Stimulated activated CD4-positive, alpha-beta T cell treated with anti-CD3 and anti-CD28 coated beads, Interleukin-4, amount 100 ng/mL, for 1 hour (primary cell): Measurements from ENCODE around the gene PLXNB2.
"Not testable (repeated sequence)": the region's sequence is repeated elsewhere in the genome, so short reads cannot be mapped to it uniquely, and the experiment has no call there.

Source experiments
- DNase-seq: peaks from one replicate; pipeline ENCODE4 v3.0.0-alpha.2; 2020

Gene PLXNB2

DNA sequence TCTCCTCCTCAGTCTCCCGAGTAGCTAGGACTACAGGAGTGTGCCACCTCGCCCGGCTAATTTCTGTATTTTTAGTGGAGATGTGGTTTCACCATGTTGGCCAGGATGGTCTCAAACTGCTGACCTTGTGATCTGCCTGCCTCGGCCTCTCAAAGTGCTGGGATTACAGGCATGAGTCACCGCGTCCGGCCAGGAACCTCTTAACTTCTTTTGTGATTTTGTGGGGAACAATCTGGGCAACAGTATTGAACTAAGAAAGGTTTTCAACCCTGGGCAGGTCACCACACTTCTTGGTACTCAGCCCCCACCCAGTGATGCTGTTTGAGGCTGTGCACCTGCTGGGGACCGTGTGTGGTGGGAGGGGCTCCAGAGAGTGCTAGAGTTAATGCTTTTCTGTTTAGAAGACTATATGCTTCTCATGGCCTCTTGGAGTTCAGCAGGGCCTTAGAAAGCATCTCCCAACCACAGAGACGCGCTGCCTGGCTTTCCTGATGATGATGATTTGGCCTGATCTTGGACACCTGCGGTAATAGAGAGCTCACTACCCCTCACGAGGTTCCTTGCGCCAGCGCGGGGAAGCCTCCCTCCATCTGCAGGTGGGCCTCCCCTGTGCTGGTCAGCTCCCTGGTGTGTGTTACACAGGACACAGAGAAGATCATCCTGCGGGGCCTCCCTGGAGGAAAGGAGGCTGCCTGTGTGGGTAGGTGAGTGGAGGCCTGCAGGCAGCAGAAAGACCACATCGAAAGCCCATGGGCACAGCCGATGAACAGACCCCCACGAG is 18.2 kb upstream of the PLXNB2 start:
- DNase-seq: no peak

DNA sequence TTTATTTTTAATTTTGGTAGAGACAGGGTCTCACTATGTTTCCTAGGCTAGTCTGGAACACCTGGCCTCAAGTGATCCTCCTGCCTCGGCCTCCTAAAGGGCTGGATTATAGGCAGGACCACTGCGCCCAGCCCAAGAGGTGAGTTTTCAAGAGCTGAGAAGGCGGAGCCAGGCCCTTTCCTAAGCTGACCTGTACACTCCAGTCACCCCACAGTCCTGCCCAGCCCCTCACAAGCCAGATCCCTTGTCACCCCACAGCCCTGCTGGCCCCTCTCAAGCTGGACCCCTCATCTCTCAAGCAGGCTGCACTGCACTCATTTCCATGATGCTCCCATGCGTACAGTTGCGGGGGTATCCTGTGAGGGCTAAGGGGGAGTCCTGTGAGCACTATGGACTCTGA is 16.5 kb upstream of the PLXNB2 start:
- no peak for DNase-seq

DNA sequence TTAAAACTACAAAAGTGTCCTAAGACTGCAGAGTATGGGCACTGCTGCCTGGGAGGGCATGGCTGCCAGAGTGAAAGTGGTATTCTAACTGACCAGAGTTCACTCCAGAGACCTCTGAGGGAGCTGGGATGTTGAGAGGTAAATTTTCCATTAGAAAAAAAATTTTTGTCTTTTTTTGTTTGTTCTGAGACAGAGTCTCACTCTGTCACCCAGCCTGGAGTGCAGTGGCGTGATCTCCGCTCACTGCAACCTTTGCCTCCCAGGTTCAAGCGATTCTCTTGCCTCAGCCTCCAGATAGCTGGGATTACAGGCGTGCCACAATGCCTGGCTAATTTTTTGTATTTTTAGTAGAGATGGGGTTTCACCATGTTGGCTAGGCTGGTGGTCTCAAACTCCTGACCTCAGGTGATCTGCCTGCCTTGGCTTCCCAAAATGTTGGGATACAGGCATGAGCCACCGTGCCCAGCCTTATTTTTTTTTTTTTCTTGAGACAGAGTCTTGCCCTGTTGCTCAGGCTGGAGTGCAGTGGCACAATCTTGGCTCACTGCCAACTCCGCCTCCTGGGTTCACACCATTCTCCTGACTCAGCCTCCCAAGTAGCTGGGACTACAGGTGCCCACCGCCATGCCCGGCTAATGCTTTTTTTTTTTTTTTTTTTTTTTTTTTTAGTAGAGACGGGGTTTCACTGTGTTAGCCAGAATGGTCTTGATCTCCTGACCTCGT is 15.1 kb upstream of the PLXNB2 start:
- DNase-seq: not testable (repeated sequence)

DNA sequence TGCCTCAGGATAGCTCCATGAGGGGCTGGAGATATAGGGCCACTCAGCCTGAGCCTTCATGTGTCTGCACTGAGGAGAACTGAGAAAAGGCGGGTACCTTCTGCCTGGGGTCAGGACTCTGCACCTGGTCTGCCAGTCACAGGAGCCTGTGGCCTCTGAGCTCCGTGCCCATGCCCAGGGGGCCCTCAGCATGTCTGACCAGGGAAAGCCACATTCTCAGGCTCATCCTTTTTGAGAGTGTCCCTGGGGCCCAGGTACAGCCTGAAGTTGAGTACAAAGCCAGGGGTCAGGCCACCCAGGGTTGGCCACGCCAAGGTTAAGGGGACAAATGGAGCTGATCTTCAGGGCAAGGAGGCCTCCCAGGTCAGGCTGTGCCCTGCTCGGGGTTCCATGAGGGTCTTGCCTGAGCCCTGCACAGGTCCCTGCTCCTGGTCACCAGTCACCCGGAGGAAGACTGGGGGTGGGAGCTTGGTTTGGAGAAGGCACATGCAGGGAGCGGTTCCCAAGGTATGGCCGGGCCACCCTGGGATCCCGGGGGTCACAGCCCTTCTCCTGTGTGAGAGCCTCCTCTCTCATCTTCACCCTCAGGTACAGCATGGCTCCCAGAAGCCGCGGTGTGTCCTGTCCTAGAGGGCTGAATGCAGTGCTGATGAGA is 13.4 kb upstream of the PLXNB2 start:
- no peak for DNase-seq

DNA sequence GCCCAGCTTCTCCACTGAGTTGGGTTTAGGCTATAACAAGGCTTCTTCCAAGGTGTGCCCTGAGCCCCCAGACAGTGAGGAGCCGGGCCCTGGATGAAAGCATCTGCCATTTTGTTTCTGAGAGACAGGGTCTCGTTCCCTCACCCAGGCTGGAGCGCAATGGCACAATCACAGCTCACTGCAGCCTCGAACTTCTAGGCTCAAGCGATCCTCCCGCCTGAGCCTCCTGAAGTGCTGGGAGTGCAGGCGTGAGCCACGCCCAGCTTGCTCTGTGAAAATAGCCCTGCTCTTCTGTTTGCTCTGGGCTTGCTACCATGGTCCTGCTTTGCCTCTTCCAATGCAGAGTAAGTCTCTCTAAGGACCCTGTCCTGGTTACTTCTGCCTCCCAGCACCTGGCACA is 12.7 kb upstream of the PLXNB2 start:
- no peak for DNase-seq

DNA sequence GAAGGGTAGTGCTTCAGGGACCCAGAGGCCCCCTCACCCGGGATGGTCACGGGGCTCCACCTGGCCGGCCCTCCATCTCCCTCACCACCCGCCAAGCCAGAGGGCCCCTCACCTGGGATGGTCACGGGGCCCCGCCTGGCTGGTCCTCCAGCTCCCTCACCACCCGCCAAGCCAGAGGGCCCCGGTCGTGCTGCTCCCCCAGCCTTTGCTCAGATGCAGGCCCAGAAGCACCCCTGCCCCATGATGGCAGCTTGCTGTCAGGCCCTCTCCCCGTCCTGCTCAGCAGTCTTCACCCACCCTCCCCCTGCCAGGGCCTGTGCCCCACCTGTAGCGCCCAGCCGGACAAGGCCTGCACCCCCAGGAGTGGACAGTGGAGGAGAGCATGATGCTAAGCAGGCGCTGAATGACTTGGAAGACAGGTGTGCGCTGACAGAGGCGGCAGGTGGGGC is 12.1 kb upstream of the PLXNB2 start:
- no peak for DNase-seq

DNA sequence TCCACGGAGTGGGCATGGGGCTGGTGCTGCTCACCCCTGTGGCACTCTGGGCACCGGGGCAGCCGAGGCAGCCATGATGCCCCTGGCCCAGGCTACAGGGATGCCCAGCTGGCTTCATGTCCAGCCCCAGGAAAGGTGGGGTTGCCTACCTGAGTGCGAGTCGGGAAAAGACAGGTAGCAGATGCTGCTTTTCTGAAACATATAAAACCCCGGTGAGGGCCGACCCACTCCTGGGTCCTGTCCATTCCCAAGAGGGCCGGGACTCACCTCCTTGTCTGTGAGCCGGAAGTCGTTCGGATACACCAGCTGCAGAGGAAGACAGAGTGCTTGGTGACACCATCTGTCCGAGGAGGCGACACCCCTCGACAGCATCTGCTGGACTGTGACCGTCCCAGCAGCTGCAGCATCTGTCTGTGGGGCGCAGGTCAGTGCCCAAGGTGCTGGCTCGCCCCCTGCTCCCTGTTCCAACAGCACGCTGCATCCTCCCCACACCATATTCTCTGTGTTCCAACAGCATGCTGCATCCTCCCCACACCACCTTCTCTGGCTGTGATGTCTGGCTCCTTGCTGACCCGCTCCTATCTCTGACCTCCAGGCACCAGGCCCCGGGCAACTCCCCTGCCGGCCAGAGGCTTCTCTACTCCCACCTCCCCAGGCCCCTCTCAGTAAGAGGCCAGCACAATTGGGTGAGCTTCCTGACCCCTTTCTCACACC is 11.4 kb upstream of the PLXNB2 start:
- DNase-seq: no peak

DNA sequence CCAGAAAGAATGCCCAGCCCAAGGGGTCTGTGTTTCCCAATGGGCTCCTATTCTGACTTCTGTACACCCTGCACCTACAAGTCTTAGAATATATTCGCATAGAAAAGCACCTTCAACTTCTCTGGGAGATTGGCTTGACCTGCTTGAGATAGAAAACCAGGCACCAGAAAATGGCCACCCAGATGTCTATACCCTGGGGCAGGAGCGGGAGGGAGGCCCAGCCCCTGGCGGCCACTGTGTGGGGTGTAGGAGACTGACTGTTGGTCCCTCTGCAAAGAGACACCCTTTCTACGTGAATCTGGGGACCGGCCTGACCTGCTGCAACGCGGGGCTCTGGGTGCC is 10.9 kb upstream of the PLXNB2 start:
- DNase-seq: no peak

DNA sequence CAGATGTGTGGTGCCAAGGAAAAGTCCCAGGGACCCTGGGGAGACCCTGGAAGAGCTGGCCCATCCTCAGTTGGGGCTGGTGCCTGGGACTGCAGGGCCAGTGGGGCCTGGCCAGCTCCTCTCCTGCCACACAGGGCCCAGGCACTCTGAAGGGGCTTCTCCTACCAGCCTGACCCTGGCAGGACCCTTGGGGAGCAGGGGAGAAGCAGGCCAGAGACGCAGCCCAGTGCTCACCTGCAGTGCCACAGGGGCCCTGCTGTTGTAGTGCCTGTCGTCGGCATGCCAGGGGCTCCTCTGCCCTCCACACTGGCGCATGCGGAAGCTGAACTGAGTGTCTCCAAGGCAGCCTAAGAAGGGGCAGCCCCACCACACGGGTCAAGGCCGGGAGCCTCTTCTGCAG is 10.2 kb upstream of the PLXNB2 start:
- no peak for DNase-seq

DNA sequence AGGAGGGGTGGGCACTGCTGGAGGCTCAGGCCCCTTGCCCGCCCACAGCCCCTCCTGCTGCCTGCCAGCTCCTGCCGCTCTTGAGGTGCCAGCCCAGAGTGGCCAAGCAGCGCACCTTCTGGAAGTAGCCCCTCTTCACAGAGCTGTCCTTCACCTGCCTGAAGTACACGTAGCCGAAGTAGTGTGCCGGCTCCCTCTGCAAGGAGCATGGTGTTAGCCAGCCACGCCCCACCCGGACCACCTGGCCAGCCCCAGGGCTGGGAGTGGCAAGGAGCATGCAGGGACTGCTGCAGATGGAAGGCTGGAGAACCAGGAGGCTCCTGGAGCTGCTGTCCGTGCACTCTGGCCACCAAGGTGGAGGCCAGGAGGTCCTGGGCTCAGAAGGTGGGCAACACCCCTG is 9.7 kb upstream of the PLXNB2 start:
- DNase-seq: no peak

DNA sequence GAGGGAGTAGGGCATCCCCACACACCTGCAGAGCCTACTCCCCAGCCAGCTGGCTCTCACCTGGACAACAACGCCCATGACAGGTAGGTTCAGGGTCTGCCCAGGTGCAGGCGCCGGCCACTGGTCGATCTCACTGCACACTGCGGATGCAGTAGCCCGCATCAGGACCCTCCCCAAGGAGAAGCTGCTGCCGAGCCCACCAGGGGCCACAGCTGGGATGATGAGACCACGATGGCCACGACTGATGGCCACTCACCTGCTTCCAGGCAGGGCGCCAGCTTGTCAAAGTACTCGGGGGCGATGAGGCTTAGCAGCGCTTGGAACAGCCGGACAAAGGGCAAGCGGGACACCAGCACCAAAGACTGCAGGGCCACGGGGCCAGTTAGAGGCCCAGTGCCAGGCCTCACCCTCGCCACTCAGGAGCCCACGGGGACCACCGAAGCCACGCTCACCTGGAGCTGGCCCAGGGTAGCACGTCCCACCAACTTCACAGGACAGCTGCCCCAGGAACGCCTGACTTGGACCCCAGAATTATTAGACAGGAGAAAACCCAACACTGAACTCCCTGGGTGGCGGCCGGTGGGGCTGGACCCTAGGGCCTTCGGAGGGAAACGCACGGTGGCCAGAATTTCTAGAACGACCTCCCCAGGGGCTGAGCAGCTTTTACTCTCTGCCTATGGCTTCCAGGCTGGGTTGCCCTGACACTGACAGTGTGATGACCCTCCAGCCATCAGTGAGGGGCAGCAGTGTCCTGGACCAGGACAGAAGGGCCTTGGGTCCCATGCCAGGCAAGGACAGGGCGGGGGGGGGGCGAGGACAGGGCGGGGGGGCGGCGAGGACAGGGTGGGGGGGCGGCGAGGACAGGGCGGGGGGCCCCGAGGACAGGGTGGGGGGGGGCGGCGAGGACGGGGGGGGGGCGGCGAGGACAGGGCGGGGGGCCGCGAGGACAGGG is 8.9 kb upstream of the PLXNB2 start:
- DNase-seq: no peak

DNA sequence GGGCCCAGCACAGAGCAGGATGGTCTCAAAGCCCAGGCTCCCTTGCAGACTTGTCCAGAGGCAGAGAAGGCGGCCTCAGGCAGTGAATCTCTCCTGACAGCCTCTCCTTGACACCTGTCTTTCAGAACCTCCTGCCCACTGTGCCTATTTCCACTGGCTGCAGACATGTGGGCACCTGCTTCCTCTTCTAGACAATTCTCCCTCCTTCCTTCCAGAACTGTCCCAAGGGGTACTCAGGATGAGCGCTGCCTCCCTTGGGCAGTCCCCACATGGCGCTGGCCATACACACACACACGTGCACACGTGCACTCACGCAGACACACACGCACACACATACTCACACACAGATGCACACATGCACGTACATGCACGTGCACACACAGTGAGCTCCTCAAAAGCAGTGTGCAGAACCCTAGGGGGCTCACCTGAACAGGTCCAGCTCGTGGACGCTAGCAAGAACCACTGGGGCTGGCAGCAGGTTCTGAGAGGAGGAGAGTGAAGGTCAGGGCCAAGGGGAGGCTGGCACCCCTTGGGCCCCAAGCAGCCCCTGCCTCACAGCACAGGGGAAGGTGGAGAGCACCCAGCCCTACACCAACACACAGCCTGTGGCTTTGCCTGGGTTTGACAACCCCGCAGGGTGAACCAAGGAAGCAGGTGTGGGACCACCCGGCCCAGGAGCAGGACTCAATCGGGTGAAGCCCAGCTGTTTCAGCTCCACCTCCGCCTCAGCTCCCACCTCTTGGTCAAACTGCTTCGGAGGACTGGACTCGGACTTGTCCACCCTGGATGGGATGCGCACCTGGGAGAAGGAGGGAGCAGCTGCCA is 8.1 kb upstream of the PLXNB2 start:
- DNase-seq: no peak

DNA sequence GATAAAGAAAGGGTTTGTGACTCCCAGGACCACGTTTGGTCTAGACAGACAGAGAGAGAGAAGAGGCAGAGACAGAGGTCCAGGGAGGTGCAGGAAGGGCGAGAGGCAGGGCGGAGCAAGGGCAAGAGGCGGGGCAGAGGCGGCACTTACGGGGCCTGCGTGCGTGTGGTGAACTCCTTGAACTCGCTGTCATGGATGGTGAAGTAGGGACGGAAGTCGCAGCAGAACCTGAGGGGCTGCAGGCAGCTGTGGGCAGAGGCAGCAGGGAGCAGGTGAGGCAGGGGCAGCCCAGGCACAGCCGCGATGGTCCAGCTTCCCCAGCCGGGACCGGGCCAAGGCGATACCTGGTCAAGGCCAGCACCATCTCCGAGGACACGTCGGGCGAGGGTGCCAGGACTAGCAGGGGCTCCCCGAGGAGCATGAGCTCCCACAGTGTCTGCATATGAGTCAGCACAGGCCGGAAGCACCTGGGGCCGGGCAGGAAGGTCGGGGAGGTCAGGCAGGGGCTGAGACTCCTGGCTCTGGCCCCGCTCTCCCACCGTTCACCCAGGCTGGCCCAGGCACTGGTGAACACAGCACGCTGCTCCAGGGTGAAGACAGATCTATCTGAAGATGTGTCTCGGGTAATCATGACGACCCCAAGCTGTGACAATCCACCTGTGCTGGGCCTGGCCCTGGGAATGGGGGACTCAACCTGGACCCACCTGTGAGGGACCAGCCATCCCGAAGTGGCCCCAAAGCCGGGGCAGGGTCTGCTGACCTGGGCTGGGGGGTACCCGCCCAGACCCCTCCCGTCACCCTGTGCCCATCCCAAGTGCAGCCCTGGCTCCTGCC is 7.2 kb upstream of the PLXNB2 start:
- peak; percentile 75 for DNase-seq

DNA sequence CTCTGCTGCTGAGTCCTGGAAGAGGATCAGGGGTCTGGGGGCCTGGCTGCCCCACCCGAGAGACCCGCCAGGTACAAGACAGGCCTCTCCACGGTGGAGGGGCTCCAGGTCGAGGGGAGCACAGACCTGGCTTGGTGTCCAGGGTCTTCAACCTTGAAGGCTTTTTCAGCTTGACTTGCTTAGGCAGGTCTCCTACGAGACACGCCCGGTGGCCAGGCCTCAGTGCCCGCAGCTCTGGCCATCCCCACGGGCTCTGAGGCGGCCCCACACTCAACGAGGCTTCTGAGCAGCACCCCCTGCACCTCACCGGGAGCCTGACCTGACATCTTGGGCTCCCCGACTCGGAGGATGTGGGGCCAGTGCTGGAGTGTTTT is 6.6 kb upstream of the PLXNB2 start:
- DNase-seq: no peak

DNA sequence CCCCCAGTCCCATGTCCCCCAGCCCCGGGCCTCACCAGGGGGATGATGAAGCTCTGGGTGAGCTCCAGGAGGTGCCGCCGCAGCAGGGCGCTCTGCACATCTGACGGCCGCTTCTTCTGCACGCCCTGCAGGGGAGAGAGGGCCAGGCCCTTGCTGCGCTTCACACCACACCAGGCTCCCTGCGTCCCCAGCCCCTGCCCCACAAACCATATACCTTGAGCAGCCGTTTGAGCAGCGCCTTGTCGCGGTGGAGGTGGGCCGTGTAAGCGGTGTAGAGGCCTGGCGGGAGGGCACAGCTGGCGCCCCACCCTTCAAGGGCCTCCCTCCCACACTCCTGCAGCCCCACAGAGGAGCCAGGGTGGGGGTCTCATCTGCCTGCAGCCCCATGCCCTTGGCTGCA is 6.2 kb upstream of the PLXNB2 start:
- no peak for DNase-seq

DNA sequence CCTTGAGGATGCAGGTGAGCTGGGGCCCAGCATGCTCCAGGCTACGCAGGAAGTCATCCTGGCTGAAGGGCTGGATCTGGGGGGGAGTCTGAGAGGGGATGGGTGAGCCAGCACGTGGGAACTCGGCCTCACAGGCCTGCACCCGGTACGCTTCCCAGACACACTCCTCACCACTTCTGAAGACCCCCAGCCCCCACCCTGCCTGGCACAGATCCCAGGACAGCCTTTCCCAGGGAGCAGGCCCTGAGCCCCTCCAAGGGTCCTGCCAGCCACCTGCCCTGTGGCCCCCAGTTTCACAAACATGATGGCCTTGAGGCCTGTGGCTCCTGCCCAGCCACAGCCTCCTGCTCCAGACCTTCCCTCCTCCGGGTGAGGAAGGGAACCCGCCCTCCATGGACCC is 5.6 kb upstream of the PLXNB2 start:
- no peak for DNase-seq

DNA sequence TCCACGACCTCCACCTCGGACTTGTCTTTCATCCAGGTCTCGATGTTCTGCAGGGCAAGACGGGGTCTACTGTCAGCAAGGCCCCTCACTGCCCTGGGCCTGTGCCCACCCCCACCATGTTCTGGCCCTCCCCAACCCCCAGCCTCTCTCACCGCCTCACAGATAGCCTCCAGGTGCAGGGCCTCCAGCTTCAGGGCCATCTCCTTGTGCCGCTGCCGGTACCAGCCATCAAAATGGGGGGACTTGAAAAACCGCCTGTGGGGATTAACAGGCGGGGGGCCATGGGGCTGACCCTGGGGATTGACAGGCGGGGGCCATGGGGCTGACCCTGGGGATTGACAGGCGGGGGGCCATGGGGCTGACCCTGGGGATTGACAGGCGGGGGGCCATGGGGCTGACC is 4.9 kb upstream of the PLXNB2 start:
- DNase-seq: no peak

DNA sequence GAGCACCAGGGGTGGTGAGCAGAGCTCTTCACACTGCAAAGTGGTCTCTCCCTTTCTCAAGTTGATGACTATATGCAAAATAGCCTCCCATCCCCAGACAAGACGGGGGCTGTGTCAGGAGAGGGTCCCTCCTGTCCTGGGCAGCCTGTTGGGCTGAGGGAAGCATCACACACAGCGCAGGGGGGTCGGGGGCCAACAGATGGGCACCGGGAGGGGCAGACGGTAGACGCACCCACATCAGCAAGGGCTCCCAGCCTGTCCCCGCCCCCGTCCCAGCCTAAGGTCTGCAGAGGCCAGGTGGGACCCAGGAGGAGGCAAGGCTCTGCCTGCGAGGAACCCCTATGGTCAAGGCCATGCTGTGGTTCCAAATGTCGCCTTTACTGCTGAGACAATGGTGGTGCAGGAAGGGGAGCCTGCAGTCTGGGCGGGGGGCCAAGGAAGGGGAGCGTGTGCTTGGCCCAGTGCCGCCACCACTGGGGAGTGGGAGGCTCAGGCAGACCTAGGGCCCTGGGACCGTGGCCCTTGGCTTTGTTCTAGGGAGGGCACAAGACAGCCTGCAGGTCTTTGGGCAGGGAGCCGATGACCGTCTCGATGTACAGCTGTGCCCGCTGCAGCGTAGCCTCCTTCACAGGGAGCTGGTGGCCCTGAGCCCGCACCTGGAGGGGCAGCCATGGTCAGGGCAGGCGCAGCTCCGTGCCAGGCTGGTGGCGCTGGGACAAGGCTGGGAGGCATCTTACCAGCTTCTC is 4.3 kb upstream of the PLXNB2 start:
- no peak for DNase-seq

DNA sequence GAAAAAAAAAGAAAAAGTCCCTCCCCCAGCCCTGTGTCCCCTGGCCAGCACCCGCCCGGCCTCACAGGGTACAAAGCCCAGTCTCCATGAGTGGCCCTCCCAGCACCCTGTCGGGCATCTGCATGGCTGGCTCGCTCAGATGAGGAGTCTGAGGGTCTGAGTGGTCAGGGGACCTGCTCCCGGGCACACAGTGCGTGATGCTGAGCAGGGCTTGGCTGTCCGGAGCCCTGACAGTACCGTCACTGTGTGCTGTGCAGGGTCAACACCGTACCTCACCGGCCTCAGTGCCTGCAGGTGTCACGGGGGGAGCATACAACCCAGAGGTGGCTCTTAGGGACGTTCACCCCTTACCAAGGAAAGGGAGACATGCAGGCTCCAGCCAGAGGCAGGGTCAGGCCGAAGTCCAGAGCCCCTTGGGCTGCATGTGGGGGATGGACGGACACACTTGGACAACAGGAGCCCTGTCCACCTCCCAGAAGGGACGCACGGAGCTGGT is 3.6 kb upstream of the PLXNB2 start:
- DNase-seq: no peak
